CD4-positive, CD25-positive, alpha-beta regulatory T cell (primary cell): ENCODE results near the gene PLA2G1B. TPM values are rescaled to one million over a fixed set of nuclear protein-coding genes. Genes with fewer than 3 reads are reported as not detected.

Source experiments
- ATAC-seq, 2 donors: fragments of 150-1000 bp; cut with Tn5 transposase; one replicate each; pipeline ENCODE4 v1.10.0; 2021; ENCODE audit warnings: low read depth in 2 of 2, moderate number of reproducible peaks in 2 of 2, moderate library complexity in 1 of 2
- DNase-seq, 3 donors: peaks; one replicate each; pipeline versions ENCODE4 v3.0.0 to v3.0.0-alpha.2; 2012 to 2022; ENCODE audit warnings: mixed read lengths in 1 of 3
- H3K27ac ChIP-seq: one replicate; pipeline ENCODE4 v1.7.0; 2013; ENCODE audit warnings: mild to moderate bottlenecking, low read length; ENCODE audit not compliant: insufficient read depth, poor library complexity, severe bottlenecking
- H3K27me3 ChIP-seq: one replicate; pipeline ENCODE4 v1.7.0; 2013; ENCODE audit warnings: low read length; ENCODE audit not compliant: control insufficient read depth, insufficient read depth
- H3K36me3 ChIP-seq: one replicate; pipeline ENCODE4 v1.7.0; 2013; ENCODE audit warnings: mild to moderate bottlenecking, low read length, moderate library complexity; ENCODE audit not compliant: control insufficient read depth, insufficient read depth
- H3K4me1 ChIP-seq: 2 replicates; pipeline ENCODE4 v1.7.0; 2013; ENCODE audit warnings: mild to moderate bottlenecking, low read length; ENCODE audit not compliant: insufficient read depth, control insufficient read depth, poor library complexity, severe bottlenecking
- H3K4me3 ChIP-seq: one replicate; pipeline ENCODE4 v1.7.0; 2013; ENCODE audit warnings: low read depth, mild to moderate bottlenecking, low read length, moderate library complexity
- H3K9me3 ChIP-seq, 2 experiments: 1 replicate in 1 of 2; 2 replicates in 1 of 2; pipeline ENCODE4 v1.7.0; 2013; ENCODE audit warnings: low read length in 2 of 2, mild to moderate bottlenecking in 1 of 2, moderate library complexity in 1 of 2; ENCODE audit not compliant: control insufficient read depth in 2 of 2
- H3K27ac Mint-ChIP-seq, 3 donors: one replicate each; pipeline ENCODE4 v1.8.0; 2020 to 2022; ENCODE audit warnings: mild to moderate bottlenecking in 3 of 3, mixed read lengths in 3 of 3, moderate library complexity in 2 of 3
- H3K27me3 Mint-ChIP-seq: one replicate; pipeline ENCODE4 v1.8.0; 2022; ENCODE audit warnings: mild to moderate bottlenecking, mixed read lengths
- H3K36me3 Mint-ChIP-seq: one replicate; pipeline ENCODE4 v1.8.0; 2020; ENCODE audit warnings: mixed read lengths
- H3K4me1 Mint-ChIP-seq, 4 donors: one replicate each; pipeline ENCODE4 v1.8.0; 2020 to 2022; ENCODE audit warnings: mixed read lengths in 4 of 4, mild to moderate bottlenecking in 1 of 4
- H3K4me3 Mint-ChIP-seq, 4 donors: one replicate each; pipeline ENCODE4 v1.8.0; 2020 to 2022; ENCODE audit warnings: mild to moderate bottlenecking in 4 of 4, mixed read lengths in 4 of 4, moderate library complexity in 3 of 4
- H3K9me3 Mint-ChIP-seq, 7 donors: one replicate each; pipeline ENCODE4 v1.8.0; 2020 to 2022; ENCODE audit warnings: mixed read lengths in 7 of 7, mild to moderate bottlenecking in 3 of 7, moderate library complexity in 2 of 7
- polyA plus RNA-seq, 4 donors: library from polyadenylated mRNA; unstranded; fragments of 300-500 nt; fragmentation: Illumina TruSeq; gene quantifications; one replicate each; pipeline ENCODE4 v1.2.3, GENCODE V29; 2021
- total RNA-seq: library from RNA; stranded (reverse); gene quantifications from one replicate; pipeline ENCODE4 v1.2.3, GENCODE V29; 2022

PLA2G1B gene
- total RNA-seq (not detected), polyA plus RNA-seq (under 1 TPM in 1 of 4 donors, not detected in 3; 0.44 TPM)

GRCh38 chr12:120327593-120327992 lies at the start of gene PLA2G1B:
PLA2G1B (minus strand) TSS chr12:120327779; CDS start chr12:120327753, 26 bp downstream.
- peaks cover 4% of the 10 kb centered on the region for H3K4me1 ChIP-seq
- DNase-seq (no peak), ATAC-seq (no peak)
- no peaks in the 10 kb centered on the region for H3K9me3 Mint-ChIP-seq
- no peaks in the 10 kb centered on the region for H3K36me3 ChIP-seq
- H3K27ac ChIP-seq = no peak within 1 kb of the TSS
- no peaks in the 10 kb centered on the region for H3K9me3 ChIP-seq
- no peak within 1 kb of the TSS for H3K4me3 ChIP-seq
- H3K27me3 ChIP-seq = no peaks in the 10 kb centered on the region
- no peak within 1 kb of the TSS for H3K27ac Mint-ChIP-seq
- H3K36me3 Mint-ChIP-seq = no peaks in the 10 kb centered on the region
- peaks cover 0 to 8% (median 4%) of the 10 kb centered on the region in 4 donors for H3K4me1 Mint-ChIP-seq
- peaks cover 25% of the 10 kb centered on the region for H3K27me3 Mint-ChIP-seq
- peak within 1 kb of the TSS in 2 of 4 donors; percentile 25 to 71 for H3K4me3 Mint-ChIP-seq

- H3K27ac Mint-ChIP-seq = no peak overlapping the region
- Histone ChIP-seq H3K27ac (no peak overlapping the region), H3K9me3 (no peaks in the 10 kb centered on the region), H3K4me1 (no peaks in the 10 kb centered on the region), H3K36me3 (no peaks in the 10 kb centered on the region), H3K27me3 (peaks cover 19% of the 10 kb centered on the region), H3K4me3 (no peak overlapping the region)
- H3K4me1 Mint-ChIP-seq = no peaks in the 10 kb centered on the region
- H3K9me3 Mint-ChIP-seq = peaks cover 0 to 2% (median 0%) of the 10 kb centered on the region in 7 donors
- H3K4me3 Mint-ChIP-seq = no peak overlapping the region
- ATAC-seq (no peak), DNase-seq (no peak)
- H3K27me3 Mint-ChIP-seq = peaks cover 79% of the 10 kb centered on the region
- H3K36me3 Mint-ChIP-seq = no peaks in the 10 kb centered on the region
These were observed 49.5 kb upstream of the PLA2G1B start for GRCh38 chr12:120376934-120377572.

- Mint-ChIP-seq H3K36me3 (no peaks in the 10 kb centered on the region), H3K27me3 (peaks cover 79% of the 10 kb centered on the region), H3K27ac (no peak overlapping the region), H3K4me1 (no peaks in the 10 kb centered on the region), H3K4me3 (no peak overlapping the region), H3K9me3 (peaks cover 0 to 2% (median 0%) of the 10 kb centered on the region in 7 donors)
- Histone ChIP-seq H3K36me3 (no peaks in the 10 kb centered on the region), H3K27me3 (peaks cover 22% of the 10 kb centered on the region), H3K4me3 (no peak overlapping the region), H3K4me1 (no peaks in the 10 kb centered on the region), H3K27ac (no peak overlapping the region), H3K9me3 (no peaks in the 10 kb centered on the region)
- DNase-seq = no peak
- ATAC-seq = no peak
These were observed 48.8 kb upstream of the PLA2G1B start for GRCh38 chr12:120376416-120376815.

- no peak for DNase-seq
- peaks cover 0 to 2% (median 0%) of the 10 kb centered on the region in 7 donors for H3K9me3 Mint-ChIP-seq
- Histone ChIP-seq H3K4me3 (no peak overlapping the region), H3K36me3 (no peaks in the 10 kb centered on the region), H3K4me1 (no peaks in the 10 kb centered on the region), H3K9me3 (no peaks in the 10 kb centered on the region), H3K27me3 (peaks cover 25% of the 10 kb centered on the region), H3K27ac (no peak overlapping the region)
- no peaks in the 10 kb centered on the region for H3K36me3 Mint-ChIP-seq
- ATAC-seq = no peak
- peaks cover 79% of the 10 kb centered on the region for H3K27me3 Mint-ChIP-seq
- H3K4me1 Mint-ChIP-seq = no peaks in the 10 kb centered on the region
- no peak overlapping the region for H3K27ac Mint-ChIP-seq
- H3K4me3 Mint-ChIP-seq = no peak overlapping the region
These were observed 48.4 kb upstream of the PLA2G1B start for GRCh38 chr12:120376009-120376408.

- Mint-ChIP-seq H3K9me3 (peaks cover 0 to 8% (median 0%) of the 10 kb centered on the region in 7 donors), H3K36me3 (no peaks in the 10 kb centered on the region), H3K4me1 (peaks cover 0 to 16% (median 4%) of the 10 kb centered on the region in 4 donors), H3K4me3 (no peak overlapping the region), H3K27me3 (peaks cover 82% of the 10 kb centered on the region), H3K27ac (no peak overlapping the region)
- Histone ChIP-seq H3K4me1 (peaks cover 4% of the 10 kb centered on the region), H3K4me3 (no peak overlapping the region), H3K27ac (no peak overlapping the region), H3K9me3 (no peaks in the 10 kb centered on the region), H3K27me3 (peaks cover 36% of the 10 kb centered on the region), H3K36me3 (no peaks in the 10 kb centered on the region)
- DNase-seq (no peak), ATAC-seq (no peak)
These were observed 46.1 kb upstream of the PLA2G1B start for GRCh38 chr12:120373683-120374082.

GRCh38 chr12:120370343-120371243 lies 43.0 kb upstream of the PLA2G1B start:
- peak overlapping the region; percentile 42 to 84 (median 73) for H3K4me3 Mint-ChIP-seq
- no peak for DNase-seq
- peaks cover 79% of the 10 kb centered on the region for H3K27me3 Mint-ChIP-seq
- Histone ChIP-seq H3K27me3 (peaks cover 27% of the 10 kb centered on the region), H3K4me3 (no peak overlapping the region), H3K4me1 (peaks cover 12% of the 10 kb centered on the region), H3K9me3 (no peaks in the 10 kb centered on the region), H3K27ac (no peak overlapping the region), H3K36me3 (no peaks in the 10 kb centered on the region)
- H3K36me3 Mint-ChIP-seq = no peaks in the 10 kb centered on the region
- peaks cover 0 to 8% (median 0%) of the 10 kb centered on the region in 7 donors for H3K9me3 Mint-ChIP-seq
- H3K4me1 Mint-ChIP-seq = peaks cover 0 to 28% (median 4%) of the 10 kb centered on the region in 4 donors
- peak overlapping the region in 2 of 3 donors; percentile 18 to 53 for H3K27ac Mint-ChIP-seq
- ATAC-seq = no peak

- H3K4me3 Mint-ChIP-seq = peak overlapping the region; percentile 49 to 84 (median 73)
- peaks cover 80% of the 10 kb centered on the region for H3K27me3 Mint-ChIP-seq
- H3K4me3 ChIP-seq = no peak overlapping the region
- H3K4me1 ChIP-seq = peaks cover 12% of the 10 kb centered on the region
- H3K9me3 ChIP-seq = no peaks in the 10 kb centered on the region
- H3K27ac ChIP-seq = no peak overlapping the region
- H3K36me3 ChIP-seq = no peaks in the 10 kb centered on the region
- ATAC-seq = no peak
- peaks cover 0 to 8% (median 0%) of the 10 kb centered on the region in 7 donors for H3K9me3 Mint-ChIP-seq
- H3K27ac Mint-ChIP-seq = peak overlapping the region in 1 of 3 donors; percentile 18
- peaks cover 29% of the 10 kb centered on the region for H3K27me3 ChIP-seq
- no peaks in the 10 kb centered on the region for H3K36me3 Mint-ChIP-seq
- H3K4me1 Mint-ChIP-seq = peaks cover 0 to 28% (median 4%) of the 10 kb centered on the region in 4 donors
- DNase-seq = no peak
These were observed 42.2 kb upstream of the PLA2G1B start for GRCh38 chr12:120369603-120370342.
